Fibroblast of villous mesenchyme (primary cell): ENCODE measurements around the gene SLC7A6OS. TPM values are rescaled to one million over a fixed set of nuclear protein-coding genes. Genes with fewer than 3 reads are reported as not detected.

Source experiments
- DNase-seq: peaks from one replicate; pipeline ENCODE4 v3.0.0-alpha.2; 2010; ENCODE audit warnings: low read depth
- H3K4me3 ChIP-seq: 2 replicates; pipeline ENCODE4 v1.5.1; 2011; ENCODE audit warnings: low read depth, mild to moderate bottlenecking, low read length
- CTCF ChIP-seq: IDR thresholded peaks from 2 replicates; pipeline ENCODE4 v1.5.1; 2012; ENCODE audit warnings: low read depth, mild to moderate bottlenecking, low read length; ENCODE audit not compliant: insufficient read depth
- total RNA-seq: library from RNA; depleted of rRNA; stranded (reverse); fragments of >200 nt; gene quantifications from 2 replicates; pipeline ENCODE4 v1.2.3, GENCODE V29; 2012

The SLC7A6OS gene
- total RNA-seq, 1 donor = 16.8 TPM

- DNase-seq = no peak
- TF ChIP-seq CTCF = no peak
- no peak overlapping the region for H3K4me3 ChIP-seq
Observed at GRCh38 chr16:68274441-68274840, 36.3 kb downstream of the SLC7A6OS start.

GRCh38 chr16:68273896-68274295 is 36.9 kb downstream of the SLC7A6OS start:
- no peak overlapping the region for H3K4me3 ChIP-seq
- TF ChIP-seq CTCF = no peak
- no peak for DNase-seq

GRCh38 chr16:68273459-68273858 is 37.3 kb downstream of the SLC7A6OS start:
- no peak for TF ChIP-seq CTCF
- no peak for DNase-seq
- no peak overlapping the region for H3K4me3 ChIP-seq

- no peak for DNase-seq
- no peak for TF ChIP-seq CTCF
- H3K4me3 ChIP-seq = no peak overlapping the region
Observed at GRCh38 chr16:68272507-68273209, 38.1 kb downstream of the SLC7A6OS start.

- DNase-seq = no peak
- no peak for TF ChIP-seq CTCF
- H3K4me3 ChIP-seq = no peak overlapping the region
Observed at GRCh38 chr16:68270353-68270752, 40.4 kb downstream of the SLC7A6OS start.

- H3K4me3 ChIP-seq = no peak overlapping the region
- no peak for TF ChIP-seq CTCF
- no peak for DNase-seq
Observed at GRCh38 chr16:68269793-68270192, 41.0 kb downstream of the SLC7A6OS start.
